22Rv1 (cell line): ENCODE measurements around the gene ACSBG1.

Experiments used
- ZFX ChIP-seq: fragments of 450-650 bp; IDR thresholded peaks from 2 replicates; pipeline ENCODE4 v1.6.1; 2017; ENCODE audit warnings: antibody characterized with exemption, borderline replicate concordance
- TF ChIP-seq, protein P1 (sequence below): fragments of 450-650 bp; IDR thresholded peaks from 2 replicates; pipeline ENCODE4 v1.5.1; 2017; ENCODE audit warnings: mild to moderate bottlenecking

DNA sequence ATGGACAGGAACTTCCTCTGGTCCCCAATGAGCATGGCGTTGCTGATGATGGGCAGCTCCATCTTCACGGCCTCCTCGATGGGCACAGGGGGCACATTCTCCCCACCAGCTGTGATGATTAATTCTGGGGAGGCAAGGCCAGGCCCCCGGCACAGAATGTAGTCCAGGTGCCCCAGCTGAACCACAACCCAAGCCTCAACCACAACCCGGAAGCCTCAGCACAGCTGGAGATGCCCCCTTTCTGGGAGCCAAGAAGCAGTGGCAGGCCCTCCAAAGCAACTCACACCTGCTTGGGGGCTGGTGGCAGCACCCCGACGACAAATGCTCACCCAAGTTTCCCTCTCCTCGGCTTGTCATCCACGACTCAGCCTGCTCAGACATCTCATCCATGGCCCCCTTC lies 60.0 kb downstream of the ACSBG1 start:
- TF ChIP-seq, protein P1, sequence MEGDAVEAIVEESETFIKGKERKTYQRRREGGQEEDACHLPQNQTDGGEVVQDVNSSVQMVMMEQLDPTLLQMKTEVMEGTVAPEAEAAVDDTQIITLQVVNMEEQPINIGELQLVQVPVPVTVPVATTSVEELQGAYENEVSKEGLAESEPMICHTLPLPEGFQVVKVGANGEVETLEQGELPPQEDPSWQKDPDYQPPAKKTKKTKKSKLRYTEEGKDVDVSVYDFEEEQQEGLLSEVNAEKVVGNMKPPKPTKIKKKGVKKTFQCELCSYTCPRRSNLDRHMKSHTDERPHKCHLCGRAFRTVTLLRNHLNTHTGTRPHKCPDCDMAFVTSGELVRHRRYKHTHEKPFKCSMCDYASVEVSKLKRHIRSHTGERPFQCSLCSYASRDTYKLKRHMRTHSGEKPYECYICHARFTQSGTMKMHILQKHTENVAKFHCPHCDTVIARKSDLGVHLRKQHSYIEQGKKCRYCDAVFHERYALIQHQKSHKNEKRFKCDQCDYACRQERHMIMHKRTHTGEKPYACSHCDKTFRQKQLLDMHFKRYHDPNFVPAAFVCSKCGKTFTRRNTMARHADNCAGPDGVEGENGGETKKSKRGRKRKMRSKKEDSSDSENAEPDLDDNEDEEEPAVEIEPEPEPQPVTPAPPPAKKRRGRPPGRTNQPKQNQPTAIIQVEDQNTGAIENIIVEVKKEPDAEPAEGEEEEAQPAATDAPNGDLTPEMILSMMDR: no peak
- TF ChIP-seq ZFX: no peak
